GM21367 (cell line): ENCODE results near the gene NEGR1.

Experiments used
- ATAC-seq: cut with Tn5 transposase; IDR thresholded peaks from one replicate; pipeline ENCODE4 v1.9.1; 2021; ENCODE audit not compliant: unreplicated experiment

The NEGR1 gene

GRCh38 chr1:71510725-71511124 lies 771.6 kb downstream of the NEGR1 start:
- no peak for ATAC-seq

DNA sequence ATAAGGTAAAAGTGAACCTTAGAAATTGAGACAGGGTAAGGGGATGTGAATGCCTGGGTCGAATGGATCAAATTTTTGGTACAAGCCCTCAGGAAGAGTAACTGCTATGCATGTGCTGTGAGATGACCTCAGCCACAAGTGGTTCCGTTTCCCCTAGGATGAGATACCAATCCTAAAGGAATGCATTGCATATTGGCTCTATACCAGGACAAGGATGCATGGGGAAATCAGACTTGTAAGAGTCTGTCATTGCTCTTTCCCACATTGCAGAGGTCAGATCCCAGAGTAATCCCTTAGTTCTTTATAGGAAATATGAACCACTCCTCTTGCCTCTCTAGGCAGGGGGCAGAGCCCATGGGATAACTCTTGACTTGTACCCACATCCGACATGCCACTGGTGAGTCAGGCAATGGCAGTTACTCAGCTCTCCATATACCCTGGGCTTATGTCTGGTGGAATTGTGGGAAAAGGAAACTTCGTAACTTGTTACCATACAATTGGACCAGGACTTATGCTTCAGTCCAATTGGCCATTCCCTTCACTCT lies 773.2 kb downstream of the NEGR1 start:
- no peak for ATAC-seq

DNA sequence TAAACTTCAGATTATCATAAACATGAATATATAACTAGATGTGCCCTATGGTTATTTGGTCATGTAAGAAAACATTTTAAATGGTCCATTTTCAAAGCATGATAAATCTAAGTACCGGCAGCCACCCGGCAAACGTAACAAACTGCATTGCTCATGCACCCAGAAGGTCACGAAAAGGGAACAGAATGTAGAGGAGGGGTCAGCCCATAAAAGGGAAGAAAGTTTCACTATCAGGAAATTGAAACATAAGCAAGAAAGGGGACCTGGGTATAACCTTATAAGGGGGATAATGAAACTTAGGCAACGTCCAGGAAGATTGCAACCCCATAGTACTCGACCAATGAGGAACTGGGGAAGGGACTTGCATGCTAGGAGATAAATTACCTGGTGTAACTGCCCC lies 780.3 kb downstream of the NEGR1 start:
- ATAC-seq: no peak

- no peak for ATAC-seq
These were observed 783.8 kb downstream of the NEGR1 start for GRCh38 chr1:71498542-71498941.

DNA sequence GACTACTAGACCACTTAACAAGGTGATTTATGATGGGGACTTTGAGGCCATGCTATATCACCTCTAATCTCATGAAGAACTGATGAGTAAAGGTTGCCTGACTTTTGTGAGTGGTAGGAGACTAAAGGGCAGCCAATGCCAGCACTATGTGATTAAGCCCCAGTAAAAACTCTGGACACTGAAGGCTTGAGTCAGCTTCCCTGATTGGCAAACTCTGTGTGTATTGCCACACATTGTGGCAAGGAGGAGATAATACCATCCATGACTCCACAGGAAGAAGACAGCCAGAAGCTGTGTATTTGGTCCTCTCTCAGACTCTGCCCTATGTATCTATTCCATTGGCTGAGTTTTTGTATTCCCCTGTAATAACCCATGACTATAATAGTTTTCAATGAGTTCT lies 788.2 kb downstream of the NEGR1 start:
- ATAC-seq: no peak

DNA sequence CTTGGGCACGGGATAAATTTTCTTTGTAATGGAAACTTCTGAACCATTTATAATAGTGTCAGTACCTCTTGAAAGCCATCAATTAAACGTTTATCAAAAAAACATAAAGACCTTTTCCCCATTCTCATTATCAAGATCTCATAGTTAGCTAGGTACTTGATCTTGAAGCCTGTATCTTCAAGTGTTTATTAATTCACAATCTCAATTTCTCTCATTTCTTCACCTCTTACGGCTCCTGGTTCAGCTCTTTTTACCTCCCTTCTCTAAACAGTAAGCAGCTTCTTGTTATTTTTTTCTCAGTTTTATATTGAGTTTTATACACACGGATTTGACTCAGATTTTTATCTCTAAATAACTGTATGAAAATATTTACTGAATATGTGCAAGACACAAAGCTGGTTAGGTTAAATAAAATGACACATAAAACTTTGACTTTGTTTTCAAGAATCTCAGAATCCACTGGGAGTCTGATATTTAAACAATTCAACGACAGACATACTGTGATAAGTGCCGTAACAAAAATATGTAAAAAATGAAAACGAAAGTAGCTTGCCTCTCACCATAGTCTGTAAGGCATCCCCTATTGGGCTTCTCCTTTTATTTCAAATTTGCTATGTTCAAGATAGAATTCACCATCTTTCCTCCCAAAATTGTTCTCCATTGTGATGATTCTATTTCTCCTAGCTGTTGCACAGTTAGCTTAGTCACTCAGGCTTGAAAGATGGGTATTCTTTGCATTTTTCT lies 789.9 kb downstream of the NEGR1 start:
- no peak for ATAC-seq

DNA sequence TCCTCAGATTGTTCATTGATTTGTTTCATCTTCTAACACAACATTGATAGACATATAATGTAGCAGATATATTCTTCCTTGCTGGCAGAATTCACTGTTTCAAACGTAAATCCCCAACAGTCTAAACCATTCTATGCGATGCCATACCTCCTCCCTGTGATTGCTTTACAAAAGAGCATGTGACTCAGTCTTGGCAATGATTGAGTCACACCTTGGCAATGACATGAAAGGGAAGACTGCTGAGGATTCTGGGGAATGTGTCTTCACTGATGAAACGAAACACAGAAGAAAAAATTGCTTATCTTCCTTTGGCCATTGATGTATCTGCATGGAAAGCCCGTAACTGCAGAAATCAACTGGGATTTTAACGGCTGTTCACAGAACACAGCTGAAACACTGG lies 791.9 kb downstream of the NEGR1 start:
- no peak for ATAC-seq

DNA sequence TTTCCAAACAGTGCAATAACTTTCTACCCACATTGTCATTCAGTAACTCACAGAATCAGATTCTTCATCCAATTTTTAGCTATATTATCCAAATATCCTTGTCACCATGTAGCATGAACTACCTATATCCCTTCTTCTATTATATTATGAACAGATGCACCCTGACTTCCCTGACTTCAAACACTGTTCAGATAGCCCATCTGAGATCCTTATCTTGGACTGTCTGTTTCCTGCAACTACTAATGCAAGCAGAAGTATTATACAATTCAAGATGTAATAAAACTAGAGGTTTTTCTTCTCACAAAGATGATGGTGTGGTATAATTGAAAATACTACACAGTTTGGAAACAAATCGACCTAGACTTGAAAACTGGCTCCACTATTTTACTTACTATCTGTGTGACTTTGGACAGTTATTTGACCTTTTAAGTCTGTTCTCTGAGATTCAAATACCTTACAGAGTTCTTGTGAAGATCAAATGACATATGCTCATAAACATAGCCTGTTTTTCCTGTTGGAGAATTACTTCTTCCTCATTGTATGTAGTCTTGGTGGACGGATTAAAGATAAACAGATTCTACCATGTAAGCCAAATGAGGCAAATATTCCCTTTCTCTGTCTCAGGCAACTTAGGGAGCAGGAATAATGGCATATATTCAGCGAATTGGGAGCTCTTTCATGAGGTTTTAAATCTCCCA lies 793.6 kb downstream of the NEGR1 start:
- no peak for ATAC-seq

DNA sequence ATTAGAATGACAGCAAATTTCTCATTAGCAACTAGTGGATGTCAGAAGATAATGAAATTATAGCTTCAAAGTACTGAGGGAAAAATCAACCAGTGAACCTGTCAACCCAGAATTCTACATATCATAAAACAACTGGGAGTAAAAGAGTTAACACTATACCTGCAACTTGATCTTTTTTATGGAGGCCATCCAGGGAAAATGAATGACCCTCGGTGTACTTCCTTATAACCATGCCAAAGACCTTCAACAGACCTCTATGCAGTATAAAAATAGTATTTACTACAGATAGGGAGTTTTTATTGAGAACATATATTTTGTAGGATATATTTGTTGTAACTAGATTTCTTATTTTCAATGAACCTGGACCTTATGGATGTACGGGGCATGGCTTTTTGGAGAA lies 809.0 kb downstream of the NEGR1 start:
- no peak for ATAC-seq

- no peak for ATAC-seq
These were observed 817.2 kb downstream of the NEGR1 start for GRCh38 chr1:71465093-71465492.

DNA sequence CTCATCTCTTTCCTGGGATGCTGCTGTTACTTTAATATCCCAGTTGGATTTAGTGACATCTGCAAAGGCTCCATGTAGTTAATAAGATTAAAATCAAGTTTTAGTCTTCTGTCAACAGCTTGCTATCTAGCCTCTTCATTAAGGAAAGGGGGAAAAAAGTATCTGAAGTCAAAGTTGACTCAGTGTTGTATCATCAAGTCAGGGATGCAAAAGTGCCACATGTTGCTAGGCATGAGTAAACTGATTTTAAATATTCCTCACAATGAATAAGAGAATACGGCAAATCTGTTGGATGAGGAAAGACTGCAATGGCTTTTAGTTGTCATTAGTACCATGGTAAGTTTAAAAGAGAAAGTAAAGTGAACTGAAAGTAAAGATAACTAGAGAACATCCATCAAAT lies 818.3 kb downstream of the NEGR1 start:
- no peak for ATAC-seq

DNA sequence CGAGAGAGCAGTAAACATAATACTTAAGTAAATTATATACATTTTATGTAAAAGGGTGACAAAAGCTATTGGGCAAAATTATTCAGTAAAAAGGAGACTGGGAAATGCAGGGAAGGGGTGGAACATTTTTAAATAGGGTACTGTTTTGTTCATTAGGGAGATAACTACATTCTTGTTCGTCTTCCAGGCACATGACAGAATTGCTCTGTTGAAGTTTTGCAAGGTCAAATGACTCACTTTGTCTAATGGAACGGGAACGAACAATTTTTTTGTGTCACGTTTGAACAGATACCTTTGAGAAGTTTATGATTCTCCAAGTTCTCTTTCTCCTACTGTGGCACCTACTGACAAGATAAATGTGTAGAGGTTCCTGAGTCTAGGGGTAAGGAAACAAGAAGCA lies 819.2 kb downstream of the NEGR1 start:
- ATAC-seq: no peak

- ATAC-seq: no peak
These were observed 820.1 kb downstream of the NEGR1 start for GRCh38 chr1:71462247-71462646.

GRCh38 chr1:71461416-71461815 lies 820.9 kb downstream of the NEGR1 start:
- no peak for ATAC-seq

DNA sequence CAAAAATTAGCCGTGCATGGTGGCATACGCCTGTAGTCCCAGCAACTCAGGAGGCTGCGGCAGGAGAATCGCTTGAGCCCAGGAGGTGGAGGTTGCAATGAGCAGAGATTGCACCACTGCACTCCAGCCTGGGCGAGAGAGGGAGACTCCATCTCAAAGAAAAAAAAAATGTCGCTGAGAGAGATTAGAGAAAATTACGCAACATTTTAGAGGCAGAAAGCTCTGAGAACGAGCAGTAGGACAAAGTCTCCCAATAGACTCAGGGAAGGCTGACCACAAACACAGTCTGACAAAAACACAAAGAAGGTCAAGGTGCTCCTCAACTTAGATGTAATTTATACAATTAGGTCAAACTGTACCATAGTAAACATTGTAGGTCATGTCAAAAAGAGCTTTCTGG lies 833.9 kb downstream of the NEGR1 start:
- ATAC-seq: no peak

DNA sequence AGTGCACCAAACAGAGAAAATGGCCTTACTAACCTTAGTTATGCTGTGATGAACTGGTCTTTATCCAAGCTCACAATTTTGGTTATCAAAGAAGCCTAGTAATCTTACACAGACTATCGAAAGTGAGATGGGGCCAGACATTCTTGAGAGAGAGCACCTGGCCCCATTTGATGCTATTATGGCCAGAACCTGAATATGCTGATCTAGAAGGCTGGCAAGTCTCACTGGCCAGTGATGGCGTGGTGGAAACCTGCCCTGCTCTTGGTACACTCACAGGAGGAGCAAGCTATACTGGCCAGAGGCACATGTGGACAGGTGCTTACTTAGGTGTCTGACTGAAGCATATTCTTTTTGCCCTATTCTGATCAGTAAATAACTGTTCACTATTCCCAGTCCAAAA lies 843.7 kb downstream of the NEGR1 start:
- ATAC-seq: no peak

DNA sequence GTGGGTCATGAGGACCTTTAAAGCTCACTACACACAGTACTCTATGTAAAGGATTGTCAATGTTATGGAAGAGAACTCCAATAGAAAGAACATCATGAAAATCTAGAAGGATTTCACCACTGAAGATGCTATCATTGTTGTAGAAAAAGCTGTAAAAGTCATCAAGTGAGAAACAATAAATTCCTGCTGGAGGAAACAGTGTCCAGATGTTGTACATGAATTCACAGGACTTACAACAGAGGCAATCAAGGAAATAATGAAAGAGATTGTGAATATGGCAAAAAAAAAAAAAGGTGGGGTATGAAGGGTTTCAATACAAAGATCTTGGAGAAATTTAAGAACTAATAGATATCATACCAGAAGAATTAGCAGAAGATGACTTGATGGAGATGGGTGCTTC lies 846.4 kb downstream of the NEGR1 start:
- ATAC-seq: no peak

DNA sequence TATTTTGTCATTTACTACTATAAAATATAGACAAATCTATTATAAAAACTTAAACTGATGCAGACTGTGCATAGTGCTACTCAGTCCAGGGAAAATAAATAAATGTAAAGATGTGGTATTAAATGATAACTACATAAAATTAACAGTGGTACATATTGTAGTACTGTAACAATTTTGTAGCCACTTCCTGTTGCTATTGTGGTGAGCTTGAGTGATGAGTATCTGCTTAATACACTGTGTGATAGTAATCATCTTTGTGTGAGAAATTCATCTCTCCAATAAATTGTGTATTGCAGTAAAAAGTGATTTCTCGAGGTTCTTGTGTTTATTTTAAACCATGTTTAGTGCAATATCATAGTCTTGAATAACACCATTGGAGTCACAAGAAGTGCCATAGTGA lies 848.1 kb downstream of the NEGR1 start:
- no peak for ATAC-seq

DNA sequence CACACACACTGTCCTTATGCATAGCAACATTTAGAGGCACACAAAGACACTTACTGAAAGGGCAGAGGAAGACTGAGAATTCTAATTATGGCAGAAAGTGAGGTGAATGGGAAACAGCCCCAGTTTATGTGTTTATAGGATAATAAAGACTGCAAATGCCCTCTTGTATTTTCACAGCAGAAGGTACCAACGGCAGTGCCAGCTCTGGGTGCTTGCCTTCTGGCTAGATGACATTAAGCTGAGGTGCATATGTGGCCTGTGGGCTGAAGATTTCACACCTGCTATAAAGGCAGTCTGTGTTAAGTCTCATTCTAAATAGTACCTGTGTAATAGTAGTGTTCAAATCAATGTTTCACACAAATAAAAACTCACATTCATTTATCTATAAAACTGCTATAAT lies 854.3 kb downstream of the NEGR1 start:
- no peak for ATAC-seq

DNA sequence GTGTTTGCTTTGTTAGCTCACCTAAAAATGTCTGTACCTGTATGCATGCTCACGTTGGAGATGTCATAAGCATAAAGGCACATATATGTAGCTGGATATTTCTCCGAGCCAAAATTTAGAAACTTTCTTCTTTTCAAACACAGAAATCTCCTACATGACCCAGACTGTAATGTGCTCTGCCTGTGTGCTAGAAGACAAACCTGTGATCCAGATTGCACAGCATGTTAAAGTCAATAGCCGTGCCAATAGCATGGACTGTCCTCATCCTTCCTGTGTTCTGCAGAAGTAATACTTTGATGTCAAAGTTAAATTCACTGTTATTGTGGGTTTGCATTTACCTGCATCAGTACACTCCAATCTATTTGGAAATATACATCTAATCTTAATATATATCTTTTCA lies 855.3 kb downstream of the NEGR1 start:
- ATAC-seq: no peak

DNA sequence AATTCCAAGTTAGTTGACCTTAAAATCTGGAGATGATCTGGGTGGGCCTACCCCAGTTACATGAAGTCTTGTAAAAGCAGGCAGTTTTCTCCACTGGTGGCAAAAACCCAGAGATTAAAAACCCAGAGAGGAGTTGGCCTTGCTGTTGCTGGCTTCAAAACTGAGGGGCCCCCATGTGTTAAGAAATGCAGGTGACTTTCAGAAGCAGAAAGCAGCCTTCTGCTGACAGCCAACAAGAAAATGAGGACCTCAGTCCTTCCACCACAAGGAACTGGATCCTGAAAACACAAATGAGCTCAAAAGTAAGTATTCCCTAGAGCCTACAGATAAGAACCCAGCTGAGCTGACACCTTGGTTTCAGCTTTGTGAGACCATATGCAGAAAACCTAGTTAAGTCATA lies 857.8 kb downstream of the NEGR1 start:
- no peak for ATAC-seq

DNA sequence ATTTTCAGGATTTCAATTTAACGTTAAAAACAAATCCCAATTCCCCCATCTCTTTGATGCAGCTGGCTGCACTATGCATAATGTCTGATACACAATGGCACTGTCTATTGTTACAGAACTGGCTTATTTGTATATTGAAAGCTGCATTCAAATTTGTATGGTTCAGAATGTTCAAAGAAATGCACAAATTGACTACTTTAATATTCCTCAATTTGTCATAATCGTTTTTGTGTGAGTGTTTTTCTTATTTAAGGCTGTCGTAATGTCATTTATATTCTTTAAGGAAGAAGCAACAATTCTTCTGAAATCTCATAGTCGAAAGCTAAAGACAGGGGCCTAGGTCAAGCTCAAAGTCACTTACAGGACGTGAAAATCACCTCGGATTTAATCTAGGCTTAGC lies 860.1 kb downstream of the NEGR1 start:
- no peak for ATAC-seq

DNA sequence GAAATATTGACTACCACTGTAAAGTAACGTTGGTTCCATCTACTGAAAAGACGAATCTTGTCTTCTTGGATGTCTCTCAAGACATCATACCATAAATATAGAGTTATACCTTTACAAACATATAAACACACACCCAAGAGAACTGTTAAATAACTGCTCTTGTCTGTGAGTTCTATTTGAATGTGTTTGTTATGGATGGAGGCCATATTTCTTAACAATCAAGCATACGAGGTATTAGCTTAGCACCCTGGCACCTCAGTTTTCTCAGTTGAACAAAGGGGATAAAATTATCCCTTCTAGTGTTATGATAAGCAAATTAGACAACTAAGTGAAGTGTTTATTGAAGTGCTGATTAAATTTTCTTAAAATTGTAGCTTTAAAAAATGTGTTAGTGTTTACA lies 864.9 kb downstream of the NEGR1 start:
- no peak for ATAC-seq
